Hematopoietic multipotent progenitor cell treated with erythropoietin and hydrocortisone succinate and interleukin-3 and kit ligand, for 6 days (in vitro differentiated cells): ENCODE measurements around the gene ACBD6.
A peak's percentile ranks its signal among the peaks of the same experiment; 100 is the strongest.

ENCODE experiments used
- DNase-seq: peaks from one replicate; pipeline ENCODE4 v3.0.0-alpha.2; 2015

The ACBD6 gene

GRCh38 chr1:180365039-180365438 lies 137.3 kb downstream of the ACBD6 start:
- peak; percentile 50 for DNase-seq

- no peak for DNase-seq
These were observed 139.0 kb downstream of the ACBD6 start for GRCh38 chr1:180363246-180363995.

DNA sequence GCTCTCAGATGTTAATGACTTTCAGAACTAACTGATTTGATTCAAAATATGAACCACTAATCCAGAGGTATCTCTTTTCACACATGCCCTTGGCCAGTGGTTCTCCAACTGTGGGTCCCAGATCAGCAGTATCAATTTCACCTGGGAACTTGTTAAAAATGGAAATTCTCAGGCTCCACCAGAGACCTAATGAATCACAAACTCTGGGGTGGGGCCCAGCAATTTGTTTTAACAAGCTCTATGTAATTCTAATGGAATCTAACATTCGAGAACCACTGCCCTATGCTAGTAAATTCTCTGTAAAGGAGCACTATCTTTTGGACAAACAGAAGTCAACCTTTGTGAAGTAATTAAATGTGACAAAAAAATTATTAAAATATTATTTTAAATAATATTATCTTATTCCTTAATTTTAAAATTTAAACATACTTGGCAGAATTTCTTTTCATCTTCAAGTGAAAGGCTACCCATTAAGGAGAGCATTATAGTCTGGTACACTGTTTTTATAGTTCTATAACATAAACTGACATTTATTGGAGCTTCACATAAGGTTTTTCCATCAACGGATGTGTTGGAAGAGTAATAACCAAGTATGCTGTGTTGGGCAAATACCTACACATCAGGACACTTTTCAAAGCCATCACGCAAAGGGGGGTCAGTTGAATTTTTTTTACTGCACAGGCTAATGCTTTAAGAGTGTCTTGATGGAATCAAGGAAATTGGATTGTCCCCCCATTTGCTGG lies 141.9 kb downstream of the ACBD6 start:
- no peak for DNase-seq

GRCh38 chr1:180358649-180359048 lies 143.7 kb downstream of the ACBD6 start:
- DNase-seq: peak; percentile 54

GRCh38 chr1:180353945-180354344 lies 148.4 kb downstream of the ACBD6 start:
- DNase-seq: no peak

- DNase-seq: no peak
These were observed 149.8 kb downstream of the ACBD6 start for GRCh38 chr1:180352588-180352987.

GRCh38 chr1:180352021-180352420 lies 150.4 kb downstream of the ACBD6 start:
- DNase-seq: no peak

GRCh38 chr1:180345148-180345547 lies 157.2 kb downstream of the ACBD6 start:
- DNase-seq: no peak

GRCh38 chr1:180343921-180344769 lies 158.2 kb downstream of the ACBD6 start:
- DNase-seq: peak; percentile 73

GRCh38 chr1:180327089-180327488 lies 175.3 kb downstream of the ACBD6 start:
- no peak for DNase-seq

- no peak for DNase-seq
These were observed 189.5 kb downstream of the ACBD6 start for GRCh38 chr1:180312926-180313325.

DNA sequence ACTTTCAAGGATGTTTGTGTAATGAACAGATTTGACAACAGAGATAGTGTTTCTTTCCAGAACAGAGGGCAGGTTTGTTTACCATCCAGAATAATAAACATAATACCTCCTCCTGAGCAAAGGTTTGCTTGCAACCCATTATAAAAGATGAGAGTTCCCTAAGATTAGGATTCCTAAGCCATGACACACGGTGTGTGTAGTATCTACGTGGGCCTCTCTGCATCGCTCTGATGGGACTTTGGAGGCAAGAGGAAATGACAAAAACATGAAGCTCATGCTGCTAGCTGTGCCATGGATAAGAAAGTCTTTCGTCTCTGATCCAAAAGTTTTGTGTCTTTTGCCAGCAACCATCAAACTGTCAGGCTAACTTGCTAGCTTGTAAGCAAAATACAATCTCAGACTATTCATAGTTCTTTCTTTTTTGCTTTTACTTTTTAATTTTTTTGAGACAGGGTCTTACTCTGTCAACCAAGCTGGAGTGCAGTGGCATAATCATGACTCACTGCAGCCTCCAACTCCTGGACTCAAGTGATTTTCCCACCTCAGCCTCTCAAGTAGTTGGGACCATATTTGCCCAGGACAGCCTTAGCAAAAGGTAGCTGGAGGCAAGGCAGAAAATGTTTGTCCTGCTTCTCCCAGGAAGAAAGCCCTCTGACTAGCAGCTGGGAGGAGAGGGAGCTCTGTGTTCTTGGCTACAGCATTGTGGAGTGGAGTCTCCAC lies 191.2 kb downstream of the ACBD6 start:
- no peak for DNase-seq

DNA sequence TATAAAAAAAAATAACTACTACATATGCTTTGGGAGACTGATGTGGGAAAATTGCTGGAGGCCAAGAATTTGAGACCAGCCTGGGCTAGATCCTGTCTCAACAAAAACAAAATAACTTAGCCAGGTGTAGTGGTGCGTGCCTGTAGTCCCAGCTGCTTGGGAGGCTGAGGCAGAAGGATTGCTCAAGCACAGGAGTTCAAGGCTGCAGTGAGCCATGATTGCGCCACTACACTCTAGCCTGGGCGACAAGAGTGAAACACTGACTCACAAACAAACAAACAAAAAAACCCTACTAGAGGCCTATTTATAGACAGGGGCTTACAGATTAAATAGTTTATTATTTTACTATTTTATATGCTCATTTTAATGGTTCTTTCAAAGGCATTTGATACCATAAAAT lies 192.3 kb downstream of the ACBD6 start:
- DNase-seq: no peak

DNA sequence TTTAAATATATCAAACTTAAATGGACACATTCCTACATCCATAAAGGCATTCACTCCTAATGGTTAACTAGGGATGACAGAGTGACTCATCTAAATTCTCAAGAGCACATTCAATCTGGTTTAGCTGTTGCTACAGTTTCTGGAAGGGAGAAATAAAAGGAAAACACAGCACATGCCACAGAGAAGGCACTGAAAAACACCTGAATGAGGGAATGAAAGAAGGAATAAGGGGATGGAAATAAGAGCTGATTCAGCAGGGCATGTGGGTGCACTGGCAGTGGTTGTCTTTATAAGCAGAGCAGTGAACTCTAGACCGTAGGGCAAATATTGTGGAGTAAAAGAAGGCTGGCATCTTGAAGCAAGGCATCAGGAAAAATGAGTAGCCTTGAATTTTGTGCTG lies 193.0 kb downstream of the ACBD6 start:
- DNase-seq: no peak

- DNase-seq: no peak
These were observed 201.1 kb downstream of the ACBD6 start for GRCh38 chr1:180301135-180301742.

DNA sequence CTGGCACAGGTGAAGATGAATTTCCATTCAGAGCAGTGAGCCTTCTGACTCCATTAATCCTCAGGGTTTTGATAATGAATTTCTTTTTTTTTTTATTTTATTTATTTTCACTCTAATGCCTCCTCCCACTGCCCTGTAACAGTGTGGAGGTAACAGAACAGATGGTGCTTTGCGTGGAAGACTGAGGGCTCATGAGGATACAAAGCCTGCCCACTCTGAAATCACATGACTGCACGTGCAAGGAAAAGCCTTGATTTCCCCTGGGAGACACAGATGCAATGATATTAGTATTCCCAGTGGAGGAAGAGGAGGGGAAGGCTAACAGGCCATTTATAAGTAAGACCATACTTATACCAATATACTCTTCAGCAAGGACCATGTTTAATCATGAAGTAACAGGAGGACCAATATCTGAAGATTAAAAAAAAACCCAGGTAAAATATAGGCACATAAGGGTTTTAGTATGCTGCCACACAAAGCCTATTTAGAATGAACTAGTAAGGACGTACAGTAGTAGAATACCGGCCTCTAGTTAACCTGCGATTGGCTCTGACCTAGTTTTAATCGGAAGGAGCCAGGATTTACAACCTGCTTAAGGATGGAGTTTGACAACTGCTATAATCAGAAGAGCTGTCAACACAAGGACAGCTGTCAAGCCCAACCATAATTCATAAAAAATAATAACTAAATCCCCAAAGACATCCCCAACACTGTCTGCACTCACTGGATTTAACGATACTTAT lies 202.7 kb downstream of the ACBD6 start:
- DNase-seq: no peak

GRCh38 chr1:180295999-180296398 lies 206.4 kb downstream of the ACBD6 start:
- no peak for DNase-seq

DNA sequence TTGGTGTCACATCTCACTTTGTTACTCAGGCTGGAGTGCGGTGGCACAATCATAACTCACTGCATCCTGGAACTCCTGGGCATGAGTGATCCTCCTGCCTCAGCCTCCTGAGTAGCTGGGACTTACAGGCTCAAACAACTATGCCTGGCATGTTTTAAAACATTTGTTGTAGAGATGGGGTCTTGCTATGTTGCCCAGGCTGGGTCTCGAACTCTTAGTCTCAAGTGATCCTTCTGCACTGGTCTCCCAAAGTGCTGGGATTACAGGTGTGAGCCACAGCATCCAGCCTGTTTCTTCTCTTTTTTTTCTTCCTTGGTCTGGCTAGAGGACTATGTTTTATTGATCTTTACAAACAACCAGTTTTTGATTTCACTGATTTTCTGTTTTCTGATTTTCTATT lies 207.7 kb downstream of the ACBD6 start:
- DNase-seq: no peak

DNA sequence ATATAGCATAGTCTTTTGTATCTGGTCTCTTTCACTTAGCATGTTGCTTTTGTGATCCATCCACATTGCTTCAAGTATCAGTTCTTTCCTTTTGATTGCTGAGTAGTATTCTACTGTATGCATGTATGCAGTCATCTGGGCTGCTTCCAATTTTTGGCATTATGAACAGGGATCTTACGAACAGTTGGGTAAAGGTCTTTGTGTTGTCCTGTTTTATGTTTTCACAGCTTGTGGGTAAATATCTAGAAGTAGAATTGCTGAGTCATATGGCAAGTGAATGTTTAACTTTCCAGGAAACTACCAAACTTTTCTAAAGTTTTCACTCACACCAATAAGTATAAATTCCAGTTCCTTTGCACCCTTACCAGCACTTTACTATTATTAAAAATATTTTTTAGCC lies 211.4 kb downstream of the ACBD6 start:
- DNase-seq: peak; percentile 13

- no peak for DNase-seq
These were observed 211.9 kb downstream of the ACBD6 start for GRCh38 chr1:180290265-180291001.

GRCh38 chr1:180288940-180289339 lies 213.4 kb downstream of the ACBD6 start:
- DNase-seq: peak; percentile 63
